ENCODE measurements around the gene HPN.
"Not testable (repeated sequence)": the region's sequence is repeated elsewhere in the genome, so short reads cannot be mapped to it uniquely, and the experiment has no call there.

The HPN gene

DNA sequence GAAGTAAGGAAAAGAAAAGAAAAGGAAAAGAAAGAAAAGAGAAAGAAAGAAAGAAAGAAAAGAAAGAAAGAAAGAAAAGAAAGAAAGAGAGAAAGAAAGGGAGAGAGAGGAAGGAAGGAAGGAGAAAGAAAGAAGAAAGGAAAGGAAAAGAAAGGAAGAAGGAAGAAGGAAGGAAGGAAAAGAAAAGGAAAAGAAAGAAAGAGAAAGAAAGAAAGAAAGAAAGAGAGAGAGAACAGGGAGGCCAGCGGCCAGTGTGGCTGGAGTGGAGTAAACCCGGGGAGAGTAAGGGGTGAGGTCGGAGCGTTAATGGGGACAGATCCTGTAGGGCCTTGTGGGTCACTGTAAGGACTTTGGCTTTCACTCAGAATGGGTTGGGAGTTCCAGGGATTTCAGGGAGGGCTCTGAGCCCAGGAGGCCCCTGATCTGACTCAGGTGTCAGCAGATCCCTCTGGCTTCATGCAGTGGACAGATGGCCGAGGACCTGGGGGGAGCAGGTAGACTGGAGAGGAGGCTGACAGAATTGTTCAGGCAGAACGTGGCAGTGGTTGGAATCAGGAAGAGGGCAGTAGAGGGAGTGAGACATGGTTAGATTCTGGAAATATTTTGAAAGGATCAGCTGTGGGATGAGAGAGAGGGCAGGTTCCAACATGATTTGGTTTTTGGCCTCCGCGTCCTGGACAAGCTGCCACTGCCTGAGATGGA, 54.3 kb downstream of the HPN start:
- DNase-seq (ENCODE audit: low spot score): no peak
- TF ChIP-seq, protein P1, sequence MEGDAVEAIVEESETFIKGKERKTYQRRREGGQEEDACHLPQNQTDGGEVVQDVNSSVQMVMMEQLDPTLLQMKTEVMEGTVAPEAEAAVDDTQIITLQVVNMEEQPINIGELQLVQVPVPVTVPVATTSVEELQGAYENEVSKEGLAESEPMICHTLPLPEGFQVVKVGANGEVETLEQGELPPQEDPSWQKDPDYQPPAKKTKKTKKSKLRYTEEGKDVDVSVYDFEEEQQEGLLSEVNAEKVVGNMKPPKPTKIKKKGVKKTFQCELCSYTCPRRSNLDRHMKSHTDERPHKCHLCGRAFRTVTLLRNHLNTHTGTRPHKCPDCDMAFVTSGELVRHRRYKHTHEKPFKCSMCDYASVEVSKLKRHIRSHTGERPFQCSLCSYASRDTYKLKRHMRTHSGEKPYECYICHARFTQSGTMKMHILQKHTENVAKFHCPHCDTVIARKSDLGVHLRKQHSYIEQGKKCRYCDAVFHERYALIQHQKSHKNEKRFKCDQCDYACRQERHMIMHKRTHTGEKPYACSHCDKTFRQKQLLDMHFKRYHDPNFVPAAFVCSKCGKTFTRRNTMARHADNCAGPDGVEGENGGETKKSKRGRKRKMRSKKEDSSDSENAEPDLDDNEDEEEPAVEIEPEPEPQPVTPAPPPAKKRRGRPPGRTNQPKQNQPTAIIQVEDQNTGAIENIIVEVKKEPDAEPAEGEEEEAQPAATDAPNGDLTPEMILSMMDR (IDR thresholded peaks at IDR 0.05; ENCODE audit: extremely low read depth, missing control alignments): no peak

DNA sequence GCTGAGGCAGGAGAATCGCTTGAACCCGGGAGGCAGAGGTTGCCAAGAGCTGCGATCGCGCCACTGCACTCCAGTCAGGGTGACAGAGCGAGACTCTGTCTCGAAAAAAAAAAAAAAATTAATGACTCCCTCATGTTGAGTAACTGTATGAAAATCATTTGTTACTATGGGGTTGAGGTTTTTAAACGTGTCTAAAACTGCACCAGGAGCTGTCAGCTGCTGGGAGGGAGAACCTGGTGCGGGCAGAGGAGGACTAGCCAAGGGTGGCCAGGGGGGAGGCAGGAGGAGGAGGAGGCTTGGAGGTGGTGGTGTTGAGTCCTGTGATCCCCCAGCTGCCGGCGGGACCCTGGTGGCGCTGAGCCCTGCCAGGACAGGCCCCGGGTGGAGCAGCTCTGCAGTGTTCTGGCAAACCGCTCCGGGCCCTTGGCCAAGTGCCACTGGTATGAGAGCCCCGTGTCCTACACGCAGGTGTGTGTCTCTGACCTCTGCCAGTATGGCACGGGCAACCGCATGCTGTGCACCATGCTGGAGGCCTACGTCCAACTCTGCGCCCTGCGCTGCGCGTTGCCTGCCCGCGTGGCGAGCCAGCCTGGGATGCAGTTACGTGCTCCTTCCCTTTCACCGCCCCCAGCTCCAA, 57.0 kb downstream of the HPN start:
- no peak for DNase-seq (ENCODE audit: low spot score)
- TF ChIP-seq, protein P1 (IDR thresholded peaks at IDR 0.05; ENCODE audit: extremely low read depth, missing control alignments): no peak

DNA sequence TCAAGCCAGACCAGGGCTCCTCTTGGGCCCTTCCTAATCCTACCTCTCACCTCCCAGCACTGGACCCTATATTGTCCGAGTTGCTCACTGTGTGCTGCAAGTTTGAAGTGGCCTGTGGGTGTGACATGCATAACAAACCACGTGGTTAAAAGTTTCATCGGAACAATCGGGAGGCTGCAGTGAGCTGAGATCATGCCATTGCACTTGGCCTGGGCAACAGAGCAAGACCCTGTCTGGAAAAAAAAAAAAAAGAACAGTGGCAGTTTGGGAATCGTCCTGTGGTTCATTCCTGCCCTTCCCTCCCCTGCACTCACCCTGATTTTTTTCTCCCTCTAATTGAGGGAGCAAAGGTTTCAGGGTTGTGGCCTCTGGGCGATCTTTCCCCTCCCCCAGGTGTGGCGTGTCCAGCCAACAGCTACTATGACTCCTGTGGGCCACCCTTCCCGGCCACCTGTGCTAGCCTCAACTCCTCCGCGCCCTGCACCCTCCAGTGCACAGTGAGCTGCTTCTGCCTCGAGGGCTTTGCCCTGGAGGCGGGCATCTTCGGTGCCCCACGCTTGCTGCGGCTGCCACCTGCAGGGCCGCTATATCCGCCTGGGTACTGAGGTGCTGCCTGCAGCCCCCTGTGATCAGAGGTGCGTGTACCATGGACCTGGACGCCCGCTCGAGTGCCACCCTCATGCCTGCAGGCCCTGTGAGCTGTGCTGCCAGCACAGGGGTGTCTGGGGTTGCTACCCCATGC, 57.8 kb downstream of the HPN start:
- DNase-seq (ENCODE audit: low spot score): no peak
- TF ChIP-seq, protein P1 (IDR thresholded peaks at IDR 0.05; ENCODE audit: extremely low read depth, missing control alignments): no peak

DNA sequence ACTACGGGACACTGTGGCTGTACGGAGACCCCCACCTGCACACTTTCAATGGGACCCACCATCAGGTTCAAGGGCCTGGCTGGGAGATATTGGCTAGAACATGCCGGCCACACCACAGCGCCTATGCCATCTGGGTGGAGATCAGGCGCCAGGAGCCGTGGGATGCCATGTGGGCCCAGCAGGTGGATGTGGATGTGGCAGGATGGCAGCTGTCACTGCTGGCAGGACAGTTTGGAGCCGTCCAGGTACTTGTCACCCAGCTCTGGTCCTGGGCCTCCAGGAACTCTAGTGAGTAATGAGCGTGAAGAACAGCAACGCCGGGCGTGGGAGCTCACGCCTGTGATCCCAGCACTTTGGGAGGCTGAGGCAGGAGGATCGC, 58.4 kb downstream of the HPN start:
- TF ChIP-seq, protein P1 (IDR thresholded peaks at IDR 0.05; ENCODE audit: extremely low read depth, missing control alignments): no peak
- no peak for DNase-seq (ENCODE audit: low spot score)

DNA sequence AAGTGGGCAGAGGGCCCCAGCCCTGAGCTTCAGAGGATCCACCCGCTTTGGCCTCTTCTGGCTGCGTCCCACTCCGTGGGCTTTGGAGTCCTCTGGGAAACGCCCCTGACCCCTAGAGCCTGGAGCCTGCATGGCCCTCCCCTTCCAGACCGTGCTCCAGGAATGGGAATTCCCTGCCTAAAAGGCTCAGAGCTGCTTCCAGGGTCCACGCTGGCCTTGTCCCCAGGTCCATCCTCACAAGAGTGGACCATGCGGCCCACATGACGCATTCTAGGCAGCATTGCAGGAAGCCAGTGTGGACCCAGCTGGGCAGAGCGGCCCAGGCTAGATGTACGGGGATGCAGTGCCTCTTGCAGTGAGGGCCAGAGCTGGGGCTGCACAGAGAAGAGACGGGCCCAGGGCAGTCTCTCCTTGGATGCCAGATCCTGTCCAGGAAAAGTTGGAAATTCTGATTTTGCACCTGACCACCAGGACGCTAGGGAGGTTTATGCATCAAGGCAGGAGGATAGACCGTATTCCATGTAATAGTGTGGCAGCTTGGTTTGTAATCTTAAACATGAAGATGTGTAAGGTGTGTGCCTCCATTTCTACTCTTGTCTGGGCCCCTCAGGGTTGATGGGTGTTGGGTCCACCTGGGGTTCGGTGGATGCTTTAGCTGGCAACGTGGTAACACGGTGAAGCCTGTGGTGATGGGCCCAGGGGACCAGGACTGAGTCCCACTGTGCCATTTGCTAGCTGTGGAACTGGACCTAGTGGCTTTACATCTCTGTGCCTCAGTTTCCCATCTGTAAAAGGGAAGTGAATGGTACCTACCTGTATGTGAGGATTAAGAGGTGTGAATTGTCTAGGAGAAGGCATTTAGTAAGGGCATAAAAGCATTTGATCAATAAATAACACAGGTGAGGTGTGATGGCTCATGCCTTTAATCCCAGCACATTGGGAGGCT, 59.3 kb downstream of the HPN start:
- TF ChIP-seq, protein P1 (IDR thresholded peaks at IDR 0.05; ENCODE audit: extremely low read depth, missing control alignments): no peak
- no peak for DNase-seq (ENCODE audit: low spot score)

DNA sequence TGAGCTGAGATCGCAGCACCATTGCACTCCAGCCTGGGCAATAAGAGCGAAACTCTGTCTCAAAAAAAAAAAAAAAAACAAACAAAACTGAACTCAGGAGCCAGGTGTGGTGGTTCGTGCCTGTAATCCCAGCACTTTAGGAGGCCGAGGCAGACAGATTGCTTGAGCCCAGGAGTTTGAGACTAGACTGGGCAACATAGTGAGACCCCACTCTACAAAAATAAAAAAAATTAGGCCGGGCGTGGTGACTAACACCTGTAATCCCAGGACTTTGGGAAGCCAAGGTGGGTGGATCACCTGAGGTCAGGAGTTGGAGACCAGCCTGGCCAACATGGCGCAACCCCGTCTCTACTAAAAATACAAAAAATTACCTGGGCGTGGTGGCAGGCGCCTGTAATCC, 60.4 kb downstream of the HPN start:
- DNase-seq (ENCODE audit: low spot score): not testable (repeated sequence)

DNA sequence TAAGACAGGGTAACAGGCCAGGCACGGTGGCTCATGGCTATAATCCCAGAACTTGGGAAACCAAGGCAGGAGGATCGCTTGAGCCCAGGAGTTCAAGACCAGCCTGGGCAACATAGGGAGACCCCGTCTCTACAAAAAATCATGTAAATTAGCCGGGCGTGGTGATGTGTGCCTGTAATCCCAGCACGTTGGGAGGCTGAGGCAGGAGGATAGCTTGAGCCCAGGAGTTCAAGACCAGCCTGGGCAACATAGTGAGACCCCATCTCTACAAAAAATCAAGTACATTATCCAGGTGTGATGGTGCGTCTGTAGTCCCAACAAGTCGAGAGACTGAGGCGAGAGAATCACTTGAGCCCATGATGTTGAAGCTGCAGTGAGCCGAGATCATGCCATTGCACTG, 62.1 kb downstream of the HPN start:
- not testable (repeated sequence) for DNase-seq (ENCODE audit: low spot score)

DNA sequence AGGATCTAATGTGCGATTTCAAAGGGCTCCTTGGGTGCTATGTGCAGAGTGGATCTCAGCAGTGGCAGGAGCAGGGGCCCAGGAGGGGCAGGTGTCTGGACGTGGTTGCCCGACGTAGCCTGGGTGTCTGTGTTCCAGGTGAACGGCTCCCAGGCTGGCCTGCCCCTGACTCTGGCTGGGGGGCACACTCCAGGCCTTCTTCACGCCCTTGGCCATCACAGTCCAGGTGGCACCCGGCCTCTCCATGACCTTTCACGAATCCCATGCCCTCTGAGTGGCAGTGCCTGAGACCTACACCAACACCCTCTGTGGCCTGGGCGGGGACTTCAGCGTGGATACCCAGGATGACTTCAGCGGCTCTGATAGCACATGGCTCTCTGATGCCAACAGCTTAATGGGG, 62.8 kb downstream of the HPN start:
- DNase-seq (ENCODE audit: low spot score): no peak
- TF ChIP-seq, protein P1 (IDR thresholded peaks at IDR 0.05; ENCODE audit: extremely low read depth, missing control alignments): no peak

Measured in GM20000 (cell line).